ENCODE data around the gene ANXA2.

GRCh38 chr15:60340207-60340921 is 57.4 kb downstream of the ANXA2 start:
- TF ChIP-seq, protein P1, sequence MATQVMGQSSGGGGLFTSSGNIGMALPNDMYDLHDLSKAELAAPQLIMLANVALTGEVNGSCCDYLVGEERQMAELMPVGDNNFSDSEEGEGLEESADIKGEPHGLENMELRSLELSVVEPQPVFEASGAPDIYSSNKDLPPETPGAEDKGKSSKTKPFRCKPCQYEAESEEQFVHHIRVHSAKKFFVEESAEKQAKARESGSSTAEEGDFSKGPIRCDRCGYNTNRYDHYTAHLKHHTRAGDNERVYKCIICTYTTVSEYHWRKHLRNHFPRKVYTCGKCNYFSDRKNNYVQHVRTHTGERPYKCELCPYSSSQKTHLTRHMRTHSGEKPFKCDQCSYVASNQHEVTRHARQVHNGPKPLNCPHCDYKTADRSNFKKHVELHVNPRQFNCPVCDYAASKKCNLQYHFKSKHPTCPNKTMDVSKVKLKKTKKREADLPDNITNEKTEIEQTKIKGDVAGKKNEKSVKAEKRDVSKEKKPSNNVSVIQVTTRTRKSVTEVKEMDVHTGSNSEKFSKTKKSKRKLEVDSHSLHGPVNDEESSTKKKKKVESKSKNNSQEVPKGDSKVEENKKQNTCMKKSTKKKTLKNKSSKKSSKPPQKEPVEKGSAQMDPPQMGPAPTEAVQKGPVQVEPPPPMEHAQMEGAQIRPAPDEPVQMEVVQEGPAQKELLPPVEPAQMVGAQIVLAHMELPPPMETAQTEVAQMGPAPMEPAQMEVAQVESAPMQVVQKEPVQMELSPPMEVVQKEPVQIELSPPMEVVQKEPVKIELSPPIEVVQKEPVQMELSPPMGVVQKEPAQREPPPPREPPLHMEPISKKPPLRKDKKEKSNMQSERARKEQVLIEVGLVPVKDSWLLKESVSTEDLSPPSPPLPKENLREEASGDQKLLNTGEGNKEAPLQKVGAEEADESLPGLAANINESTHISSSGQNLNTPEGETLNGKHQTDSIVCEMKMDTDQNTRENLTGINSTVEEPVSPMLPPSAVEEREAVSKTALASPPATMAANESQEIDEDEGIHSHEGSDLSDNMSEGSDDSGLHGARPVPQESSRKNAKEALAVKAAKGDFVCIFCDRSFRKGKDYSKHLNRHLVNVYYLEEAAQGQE (IDR thresholded peaks at IDR 0.05; ENCODE audit: unreplicated experiment): no peak
- peak; percentile 46 to 66 for TF ChIP-seq CTCF (conservative IDR thresholded peaks at IDR 0.05; ENCODE audit: low read depth in 2 of 2)
- no peak for TF ChIP-seq EZH2 (IDR thresholded peaks at IDR 0.05; ENCODE audit: low read depth, unreplicated experiment)
- no peak for TF ChIP-seq JUNB (IDR thresholded peaks at IDR 0.05; ENCODE audit: unreplicated experiment)
- no peak for TF ChIP-seq POLR2AphosphoS5 (IDR thresholded peaks at IDR 0.05; ENCODE audit: low read depth)
- TF ChIP-seq ZNF114 (CRISPR knock-in tag; IDR thresholded peaks at IDR 0.05): no peak
- TF ChIP-seq EZH2phosphoT487 (IDR thresholded peaks at IDR 0.05; ENCODE audit: unreplicated experiment): no peak
- no peak for TF ChIP-seq ZNF331 (CRISPR knock-in tag; IDR thresholded peaks at IDR 0.05; ENCODE audit: low read depth)
- TF ChIP-seq CREB1 (CRISPR knock-in tag; IDR thresholded peaks at IDR 0.05; ENCODE audit: low read depth): no peak
- TF ChIP-seq, protein P2, sequence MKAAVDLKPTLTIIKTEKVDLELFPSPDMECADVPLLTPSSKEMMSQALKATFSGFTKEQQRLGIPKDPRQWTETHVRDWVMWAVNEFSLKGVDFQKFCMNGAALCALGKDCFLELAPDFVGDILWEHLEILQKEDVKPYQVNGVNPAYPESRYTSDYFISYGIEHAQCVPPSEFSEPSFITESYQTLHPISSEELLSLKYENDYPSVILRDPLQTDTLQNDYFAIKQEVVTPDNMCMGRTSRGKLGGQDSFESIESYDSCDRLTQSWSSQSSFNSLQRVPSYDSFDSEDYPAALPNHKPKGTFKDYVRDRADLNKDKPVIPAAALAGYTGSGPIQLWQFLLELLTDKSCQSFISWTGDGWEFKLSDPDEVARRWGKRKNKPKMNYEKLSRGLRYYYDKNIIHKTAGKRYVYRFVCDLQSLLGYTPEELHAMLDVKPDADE (IDR thresholded peaks at IDR 0.05): no peak
- TF ChIP-seq NANOG (IDR thresholded peaks at IDR 0.05; ENCODE audit: borderline replicate concordance): no peak
- TF ChIP-seq, protein P3, sequence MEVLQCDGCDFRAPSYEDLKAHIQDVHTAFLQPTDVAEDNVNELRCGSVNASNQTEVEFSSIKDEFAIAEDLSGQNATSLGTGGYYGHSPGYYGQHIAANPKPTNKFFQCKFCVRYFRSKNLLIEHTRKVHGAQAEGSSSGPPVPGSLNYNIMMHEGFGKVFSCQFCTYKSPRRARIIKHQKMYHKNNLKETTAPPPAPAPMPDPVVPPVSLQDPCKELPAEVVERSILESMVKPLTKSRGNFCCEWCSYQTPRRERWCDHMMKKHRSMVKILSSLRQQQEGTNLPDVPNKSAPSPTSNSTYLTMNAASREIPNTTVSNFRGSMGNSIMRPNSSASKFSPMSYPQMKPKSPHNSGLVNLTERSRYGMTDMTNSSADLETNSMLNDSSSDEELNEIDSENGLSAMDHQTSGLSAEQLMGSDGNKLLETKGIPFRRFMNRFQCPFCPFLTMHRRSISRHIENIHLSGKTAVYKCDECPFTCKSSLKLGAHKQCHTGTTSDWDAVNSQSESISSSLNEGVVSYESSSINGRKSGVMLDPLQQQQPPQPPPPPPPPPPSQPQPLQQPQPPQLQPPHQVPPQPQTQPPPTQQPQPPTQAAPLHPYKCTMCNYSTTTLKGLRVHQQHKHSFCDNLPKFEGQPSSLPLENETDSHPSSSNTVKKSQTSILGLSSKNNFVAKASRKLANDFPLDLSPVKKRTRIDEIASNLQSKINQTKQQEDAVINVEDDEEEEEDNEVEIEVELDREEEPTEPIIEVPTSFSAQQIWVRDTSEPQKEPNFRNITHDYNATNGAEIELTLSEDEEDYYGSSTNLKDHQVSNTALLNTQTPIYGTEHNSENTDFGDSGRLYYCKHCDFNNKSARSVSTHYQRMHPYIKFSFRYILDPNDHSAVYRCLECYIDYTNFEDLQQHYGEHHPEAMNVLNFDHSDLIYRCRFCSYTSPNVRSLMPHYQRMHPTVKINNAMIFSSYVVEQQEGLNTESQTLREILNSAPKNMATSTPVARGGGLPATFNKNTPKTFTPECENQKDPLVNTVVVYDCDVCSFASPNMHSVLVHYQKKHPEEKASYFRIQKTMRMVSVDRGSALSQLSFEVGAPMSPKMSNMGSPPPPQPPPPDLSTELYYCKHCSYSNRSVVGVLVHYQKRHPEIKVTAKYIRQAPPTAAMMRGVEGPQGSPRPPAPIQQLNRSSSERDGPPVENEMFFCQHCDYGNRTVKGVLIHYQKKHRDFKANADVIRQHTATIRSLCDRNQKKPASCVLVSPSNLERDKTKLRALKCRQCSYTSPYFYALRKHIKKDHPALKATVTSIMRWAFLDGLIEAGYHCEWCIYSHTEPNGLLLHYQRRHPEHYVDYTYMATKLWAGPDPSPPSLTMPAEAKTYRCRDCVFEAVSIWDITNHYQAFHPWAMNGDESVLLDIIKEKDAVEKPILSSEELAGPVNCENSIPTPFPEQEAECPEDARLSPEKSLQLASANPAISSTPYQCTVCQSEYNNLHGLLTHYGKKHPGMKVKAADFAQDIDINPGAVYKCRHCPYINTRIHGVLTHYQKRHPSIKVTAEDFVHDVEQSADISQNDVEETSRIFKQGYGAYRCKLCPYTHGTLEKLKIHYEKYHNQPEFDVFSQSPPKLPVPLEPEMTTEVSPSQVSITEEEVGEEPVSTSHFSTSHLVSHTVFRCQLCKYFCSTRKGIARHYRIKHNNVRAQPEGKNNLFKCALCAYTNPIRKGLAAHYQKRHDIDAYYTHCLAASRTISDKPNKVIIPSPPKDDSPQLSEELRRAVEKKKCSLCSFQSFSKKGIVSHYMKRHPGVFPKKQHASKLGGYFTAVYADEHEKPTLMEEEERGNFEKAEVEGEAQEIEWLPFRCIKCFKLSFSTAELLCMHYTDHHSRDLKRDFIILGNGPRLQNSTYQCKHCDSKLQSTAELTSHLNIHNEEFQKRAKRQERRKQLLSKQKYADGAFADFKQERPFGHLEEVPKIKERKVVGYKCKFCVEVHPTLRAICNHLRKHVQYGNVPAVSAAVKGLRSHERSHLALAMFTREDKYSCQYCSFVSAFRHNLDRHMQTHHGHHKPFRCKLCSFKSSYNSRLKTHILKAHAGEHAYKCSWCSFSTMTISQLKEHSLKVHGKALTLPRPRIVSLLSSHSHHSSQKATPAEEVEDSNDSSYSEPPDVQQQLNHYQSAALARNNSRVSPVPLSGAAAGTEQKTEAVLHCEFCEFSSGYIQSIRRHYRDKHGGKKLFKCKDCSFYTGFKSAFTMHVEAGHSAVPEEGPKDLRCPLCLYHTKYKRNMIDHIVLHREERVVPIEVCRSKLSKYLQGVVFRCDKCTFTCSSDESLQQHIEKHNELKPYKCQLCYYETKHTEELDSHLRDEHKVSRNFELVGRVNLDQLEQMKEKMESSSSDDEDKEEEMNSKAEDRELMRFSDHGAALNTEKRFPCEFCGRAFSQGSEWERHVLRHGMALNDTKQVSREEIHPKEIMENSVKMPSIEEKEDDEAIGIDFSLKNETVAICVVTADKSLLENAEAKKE (CRISPR knock-in tag; IDR thresholded peaks at IDR 0.05): no peak

Data from GM23338 (cell line).